DND-41 (cell line): ENCODE measurements around the gene LRRTM4.

Experiments
- ATAC-seq: fragments of 200-7000 bp; cut with Tn5 transposase; 3 replicates; pipeline ENCODE4 v1.9.1; 2021; ENCODE audit warnings: low read depth; ENCODE audit not compliant: insufficient read depth
- DNase-seq: peaks from one replicate; pipeline ENCODE4 v3.0.0-alpha.2; 2020
- H2AFZ ChIP-seq: 2 replicates; pipeline ENCODE4 v1.6.0; 2012; ENCODE audit warnings: low read depth, low read length
- H3K27ac ChIP-seq: 2 replicates; pipeline ENCODE4 v1.5.1; 2012; ENCODE audit warnings: low read length, inconsistent platforms
- H3K27me3 ChIP-seq: fragments of 200-600 bp; sonication (generic); 2 replicates; pipeline ENCODE4 v1.6.0; 2012; ENCODE audit warnings: low read length, mild to moderate bottlenecking, inconsistent platforms; ENCODE audit not compliant: insufficient read depth, poor library complexity
- H3K36me3 ChIP-seq: 2 replicates; pipeline ENCODE4 v1.5.1; 2012; ENCODE audit warnings: low read length, inconsistent platforms; ENCODE audit not compliant: insufficient read depth
- H3K4me1 ChIP-seq: 2 replicates; pipeline ENCODE4 v1.5.1; 2012; ENCODE audit warnings: mild to moderate bottlenecking, low read length; ENCODE audit not compliant: insufficient read depth
- H3K4me2 ChIP-seq: 2 replicates; pipeline ENCODE4 v1.6.0; 2012; ENCODE audit warnings: mild to moderate bottlenecking, moderate library complexity, low read length, inconsistent platforms; ENCODE audit not compliant: insufficient read depth
- H3K4me3 ChIP-seq, 2 experiments: fragments of 200-600 bp in 1 of 2; shearing (Covaris generic) in 1 of 2; 2 replicates each; pipeline ENCODE4 v1.5.1; 2012 to 2016; ENCODE audit warnings: inconsistent platforms in 2 of 2, low read length in 2 of 2, mild to moderate bottlenecking in 2 of 2, low read depth in 1 of 2, moderate library complexity in 1 of 2
- H3K79me2 ChIP-seq: 2 replicates; pipeline ENCODE4 v1.6.0; 2012; ENCODE audit warnings: low read length, inconsistent platforms; ENCODE audit not compliant: insufficient read depth
- H3K9ac ChIP-seq: 2 replicates; pipeline ENCODE4 v1.6.0; 2012; ENCODE audit warnings: low read depth, mild to moderate bottlenecking, inconsistent platforms, low read length, moderate library complexity
- H3K9me3 ChIP-seq: 2 replicates; pipeline ENCODE4 v1.5.1; 2012; ENCODE audit warnings: low read length, moderate library complexity, mild to moderate bottlenecking, inconsistent platforms; ENCODE audit not compliant: insufficient read depth, severe bottlenecking
- H4K20me1 ChIP-seq: 2 replicates; pipeline ENCODE4 v1.6.0; 2012; ENCODE audit warnings: low read length; ENCODE audit not compliant: insufficient read depth
- EZH2 ChIP-seq: IDR thresholded peaks from 3 replicates; pipeline ENCODE4 v1.6.1; 2012; ENCODE audit warnings: borderline replicate concordance, low read depth, mild to moderate bottlenecking, moderate library complexity, low read length, inconsistent platforms; ENCODE audit not compliant: severe bottlenecking
- TF ChIP-seq, protein P1 (sequence below): IDR thresholded peaks from 2 replicates; pipeline ENCODE4 v1.5.1; 2012; ENCODE audit warnings: borderline replicate concordance, low read length, moderate library complexity, mild to moderate bottlenecking; ENCODE audit not compliant: poor library complexity, severe bottlenecking; ENCODE audit errors: extremely low read depth

The LRRTM4 gene

DNA sequence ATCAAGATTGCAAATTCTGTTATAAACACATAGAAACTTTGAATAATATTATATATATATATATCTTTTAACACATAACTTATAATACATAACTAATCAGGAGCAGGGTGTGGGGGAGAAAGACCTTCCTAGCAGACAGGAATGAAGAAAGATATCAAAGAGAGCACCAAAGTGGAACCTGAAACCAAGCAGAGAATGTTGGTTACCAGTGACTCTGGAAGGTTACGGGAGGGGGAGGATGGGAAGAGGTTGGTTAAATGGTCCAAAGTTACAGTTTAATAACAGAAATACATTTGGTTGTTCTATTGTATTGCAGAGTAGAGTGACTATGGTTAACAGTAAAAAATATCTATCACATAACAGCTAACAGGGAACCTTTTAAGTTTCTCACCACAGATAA, 366.7 kb downstream of the LRRTM4 start:
- no peaks in the 10 kb centered on the region for H3K27me3 ChIP-seq
- H3K9me3 ChIP-seq: no peaks in the 10 kb centered on the region
- H3K27ac ChIP-seq: no peak overlapping the region
- DNase-seq (no peak), ATAC-seq (no peak)
- no peak overlapping the region for H3K4me2 ChIP-seq
- H4K20me1 ChIP-seq: no peaks in the 10 kb centered on the region
- no peak overlapping the region for H3K4me3 ChIP-seq
- no peaks in the 10 kb centered on the region for H3K36me3 ChIP-seq
- TF ChIP-seq EZH2: no peak
- TF ChIP-seq, protein P1, sequence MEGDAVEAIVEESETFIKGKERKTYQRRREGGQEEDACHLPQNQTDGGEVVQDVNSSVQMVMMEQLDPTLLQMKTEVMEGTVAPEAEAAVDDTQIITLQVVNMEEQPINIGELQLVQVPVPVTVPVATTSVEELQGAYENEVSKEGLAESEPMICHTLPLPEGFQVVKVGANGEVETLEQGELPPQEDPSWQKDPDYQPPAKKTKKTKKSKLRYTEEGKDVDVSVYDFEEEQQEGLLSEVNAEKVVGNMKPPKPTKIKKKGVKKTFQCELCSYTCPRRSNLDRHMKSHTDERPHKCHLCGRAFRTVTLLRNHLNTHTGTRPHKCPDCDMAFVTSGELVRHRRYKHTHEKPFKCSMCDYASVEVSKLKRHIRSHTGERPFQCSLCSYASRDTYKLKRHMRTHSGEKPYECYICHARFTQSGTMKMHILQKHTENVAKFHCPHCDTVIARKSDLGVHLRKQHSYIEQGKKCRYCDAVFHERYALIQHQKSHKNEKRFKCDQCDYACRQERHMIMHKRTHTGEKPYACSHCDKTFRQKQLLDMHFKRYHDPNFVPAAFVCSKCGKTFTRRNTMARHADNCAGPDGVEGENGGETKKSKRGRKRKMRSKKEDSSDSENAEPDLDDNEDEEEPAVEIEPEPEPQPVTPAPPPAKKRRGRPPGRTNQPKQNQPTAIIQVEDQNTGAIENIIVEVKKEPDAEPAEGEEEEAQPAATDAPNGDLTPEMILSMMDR: no peak
- no peaks in the 10 kb centered on the region for H3K4me1 ChIP-seq
- no peak overlapping the region for H2AFZ ChIP-seq
- H3K9ac ChIP-seq: no peak overlapping the region
- H3K79me2 ChIP-seq: no peaks in the 10 kb centered on the region

DNA sequence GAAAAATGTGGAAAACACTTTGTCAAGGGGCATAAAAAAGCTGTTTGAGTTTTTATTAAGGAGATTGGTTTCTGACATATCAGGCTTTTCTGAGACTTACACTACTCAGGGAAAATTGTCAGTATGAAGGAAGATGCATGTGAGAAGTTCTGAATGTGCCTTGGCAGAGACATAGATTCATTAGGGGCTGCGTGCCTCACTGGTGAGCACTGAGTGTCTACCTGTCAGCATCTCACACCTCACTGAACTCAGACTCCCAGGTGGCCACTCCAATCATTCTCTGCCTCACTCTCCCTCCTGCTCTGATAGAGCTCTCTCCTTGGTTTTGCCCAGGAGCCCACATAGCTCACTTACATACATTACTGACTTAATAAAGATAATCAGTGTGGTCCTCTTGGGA, 372.6 kb downstream of the LRRTM4 start:
- no peaks in the 10 kb centered on the region for H3K4me1 ChIP-seq
- H3K9ac ChIP-seq: no peak overlapping the region
- DNase-seq (no peak), ATAC-seq (no peak)
- no peak overlapping the region for H3K4me3 ChIP-seq
- no peak overlapping the region for H3K27ac ChIP-seq
- H3K79me2 ChIP-seq: no peaks in the 10 kb centered on the region
- H3K4me2 ChIP-seq: no peak overlapping the region
- no peak overlapping the region for H2AFZ ChIP-seq
- H3K27me3 ChIP-seq: no peaks in the 10 kb centered on the region
- no peaks in the 10 kb centered on the region for H4K20me1 ChIP-seq
- TF ChIP-seq, protein P1: no peak
- TF ChIP-seq EZH2: no peak
- no peaks in the 10 kb centered on the region for H3K36me3 ChIP-seq
- H3K9me3 ChIP-seq: no peaks in the 10 kb centered on the region

DNA sequence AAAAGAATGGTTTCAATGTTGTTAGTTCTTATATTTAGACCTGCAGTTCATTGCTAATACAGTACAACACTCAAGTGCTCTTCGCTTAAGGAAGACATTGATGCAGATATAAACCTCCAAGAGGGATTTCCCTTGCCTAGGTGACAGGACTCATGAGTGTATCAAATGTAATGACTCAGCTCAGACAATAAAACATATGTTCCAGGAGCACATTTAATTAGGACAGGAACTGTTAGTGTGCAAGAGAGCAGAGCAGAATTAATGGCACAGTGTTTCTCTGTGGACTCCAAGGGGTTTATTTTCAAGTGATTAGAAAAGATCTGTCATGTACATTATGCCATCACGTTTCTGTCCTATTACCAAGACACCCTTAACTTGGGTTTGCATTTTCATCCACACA, 375.0 kb downstream of the LRRTM4 start:
- Histone ChIP-seq H3K27ac (no peak overlapping the region), H3K4me1 (no peaks in the 10 kb centered on the region), H2AFZ (no peak overlapping the region), H3K9me3 (no peaks in the 10 kb centered on the region), H3K27me3 (no peaks in the 10 kb centered on the region), H3K4me3 (no peak overlapping the region), H4K20me1 (no peaks in the 10 kb centered on the region), H3K79me2 (no peaks in the 10 kb centered on the region), H3K36me3 (no peaks in the 10 kb centered on the region), H3K4me2 (no peak overlapping the region), H3K9ac (no peak overlapping the region)
- TF ChIP-seq, protein P1: no peak
- TF ChIP-seq EZH2: no peak
- ATAC-seq (no peak), DNase-seq (no peak)

DNA sequence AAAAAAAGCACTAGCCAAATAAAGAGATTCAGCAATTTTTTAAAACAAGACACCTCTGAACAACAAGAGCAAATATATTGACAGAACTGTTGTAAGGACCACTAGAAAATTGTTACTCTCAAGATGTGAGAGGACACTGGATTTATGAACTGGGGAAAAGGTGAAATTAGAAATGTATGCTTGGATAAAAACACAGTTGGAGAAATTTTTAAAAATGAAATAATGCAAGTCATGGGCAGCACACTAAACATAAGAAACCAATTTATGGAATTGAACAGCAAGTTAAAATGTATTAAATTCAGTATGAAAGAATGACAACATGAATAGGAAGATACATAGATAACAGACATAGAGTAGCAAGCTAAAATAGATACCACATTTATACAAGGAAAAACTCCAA, 377.4 kb downstream of the LRRTM4 start:
- no peak overlapping the region for H3K27ac ChIP-seq
- H3K4me2 ChIP-seq: no peak overlapping the region
- no peak overlapping the region for H3K9ac ChIP-seq
- ATAC-seq (no peak), DNase-seq (no peak)
- no peaks in the 10 kb centered on the region for H3K36me3 ChIP-seq
- TF ChIP-seq EZH2: no peak
- TF ChIP-seq, protein P1: no peak
- H3K27me3 ChIP-seq: no peaks in the 10 kb centered on the region
- no peaks in the 10 kb centered on the region for H3K4me1 ChIP-seq
- H3K4me3 ChIP-seq: no peak overlapping the region
- H2AFZ ChIP-seq: no peak overlapping the region
- no peaks in the 10 kb centered on the region for H4K20me1 ChIP-seq
- no peaks in the 10 kb centered on the region for H3K9me3 ChIP-seq
- H3K79me2 ChIP-seq: no peaks in the 10 kb centered on the region
